ENCODE results near the gene PIK3IP1. TPM values are rescaled to one million over a fixed set of nuclear protein-coding genes. Genes with fewer than 3 reads are reported as not detected.

Gene PIK3IP1
- total and polyA plus RNA-seq, 10 of the 15 experiments (the other 5 are each of a cell fraction or from before 2014, with no cell fraction given), result 0.77 to 6.5 (median 3.0) TPM

DNA sequence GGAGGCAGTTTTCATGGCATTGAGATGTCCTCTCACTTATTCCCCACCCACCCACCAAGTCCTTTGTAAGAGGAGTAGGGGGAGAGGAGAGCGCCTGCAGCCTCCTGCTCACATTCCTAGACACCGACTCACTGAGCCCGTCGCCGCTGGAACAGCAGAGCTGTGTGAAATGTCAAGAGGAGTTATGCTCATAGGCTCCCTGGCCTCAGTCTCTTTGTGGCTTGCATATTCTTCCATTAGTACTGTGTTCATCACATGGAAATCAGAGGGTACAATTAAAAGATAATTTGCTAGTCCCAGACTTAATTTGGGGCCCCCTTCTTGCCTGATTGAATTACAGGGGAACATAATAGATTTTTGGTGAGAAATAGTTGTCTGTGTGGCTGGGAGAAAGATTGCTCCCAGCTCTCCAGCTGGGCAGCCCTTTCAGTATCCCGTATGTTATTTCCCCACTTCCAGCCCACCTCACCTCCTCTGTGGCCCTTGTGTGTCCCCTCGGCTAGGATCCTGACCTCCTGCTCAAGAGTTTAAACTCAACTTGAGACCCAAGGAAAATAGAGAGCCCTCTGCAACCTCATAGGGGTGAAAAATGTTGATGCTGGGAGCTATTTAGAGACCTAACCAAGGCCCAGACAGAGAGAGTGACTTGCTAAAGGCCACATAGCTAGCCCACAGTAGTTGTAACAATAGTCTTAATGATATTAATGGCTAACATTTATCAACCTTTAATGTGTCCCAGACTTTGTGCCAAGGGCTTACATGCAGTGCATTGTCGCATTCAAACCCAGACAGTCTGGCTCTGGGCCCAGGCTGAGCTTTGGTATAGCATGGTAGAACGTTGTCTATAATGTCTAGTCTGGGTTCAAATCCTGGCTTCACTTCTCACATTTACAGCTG lies 48.0 kb downstream of the PIK3IP1 start:
- ATAC-seq, result no peak
- no TSS peak for BruUV-seq (replicated peaks)
- Histone ChIP-seq H3K27ac (ENCODE audit: control insufficient read depth, insufficient read depth) (no peak overlapping the region), H2AFZ (ENCODE audit: control insufficient read depth, low read depth, low read length) (no peak overlapping the region), H3K9ac (ENCODE audit: control insufficient read depth, insufficient read depth, low read length) (no peak overlapping the region), H3K79me2 (ENCODE audit: control insufficient read depth, insufficient read depth, low read length) (no peaks in the 10 kb centered on the region; the same call in none of the 2 replicates), H3K4me3 (no peak overlapping the region), H3K36me3 (ENCODE audit: control insufficient read depth in 2 of 2, insufficient read depth in 2 of 2, low read length in 1 of 2) (peaks cover 10 to 11% of the 10 kb centered on the region in 2 experiments), H3K9me3 (replicated peaks; ENCODE audit: control insufficient read depth, insufficient read depth, low read length) (no peaks in the 10 kb centered on the region), H4K20me1 (ENCODE audit: control insufficient read depth, insufficient read depth) (no peaks in the 10 kb centered on the region; the same call in 1 of the 2 replicates), H3K27me3 (replicated peaks in 1 of 2; ENCODE audit: control insufficient read depth in 2 of 2, insufficient read depth in 2 of 2, low read length in 1 of 2) (no peaks in the 10 kb centered on the region), H3K4me2 (ENCODE audit: control insufficient read depth, insufficient read depth) (no peak overlapping the region), H3K4me1 (ENCODE audit: control insufficient read depth, insufficient read depth, low read length) (no peaks in the 10 kb centered on the region)
- 91% methylated on average over 9 of the region's 9 CpGs for WGBS (ENCODE audit: insufficient coverage, insufficient replicate concordance, low lambda C conversion rate, missing lambda C conversion rate)
- no peak for DNase-seq (ENCODE audit: low read depth, low spot score)
- POLR2A ChIA-PET, result no interaction called here
- TF ChIP-seq YY1 (IDR thresholded peaks at IDR 0.05; ENCODE audit: low read depth, low read length) (no peak), IRF4 (IDR thresholded peaks at IDR 0.05; ENCODE audit: low read depth, low read length) (no peak), CREM (IDR thresholded peaks at IDR 0.05; ENCODE audit: low read depth) (no peak), NFXL1 (IDR thresholded peaks at IDR 0.05; ENCODE audit: borderline replicate concordance) (no peak)
- CTCF ChIA-PET, result interaction anchor here (0.9 to 2.2 kb wide), 4 partner anchors 14 to 32 kb away, joined by 3 to 6 read pairs (median 4); partner anchors contain the start of gene LIMK2
- in situ Hi-C loops (cut with MboI), result no loop called here
- no peak for FAIRE-seq
- intact Hi-C loops (cut with micrococcal nuclease; ENCODE audit: unreplicated experiment), result no loop called here
- RAD21 ChIA-PET (ENCODE audit: unreplicated experiment), result interaction anchor here (0.6 kb wide), 1 partner anchor 478 kb away, joined by 3 read pairs; no protein-coding TSS in a partner anchor
- SMC1A ChIA-PET (ENCODE audit: uncharacterized antibody, unreplicated experiment), result no interaction called here

DNA sequence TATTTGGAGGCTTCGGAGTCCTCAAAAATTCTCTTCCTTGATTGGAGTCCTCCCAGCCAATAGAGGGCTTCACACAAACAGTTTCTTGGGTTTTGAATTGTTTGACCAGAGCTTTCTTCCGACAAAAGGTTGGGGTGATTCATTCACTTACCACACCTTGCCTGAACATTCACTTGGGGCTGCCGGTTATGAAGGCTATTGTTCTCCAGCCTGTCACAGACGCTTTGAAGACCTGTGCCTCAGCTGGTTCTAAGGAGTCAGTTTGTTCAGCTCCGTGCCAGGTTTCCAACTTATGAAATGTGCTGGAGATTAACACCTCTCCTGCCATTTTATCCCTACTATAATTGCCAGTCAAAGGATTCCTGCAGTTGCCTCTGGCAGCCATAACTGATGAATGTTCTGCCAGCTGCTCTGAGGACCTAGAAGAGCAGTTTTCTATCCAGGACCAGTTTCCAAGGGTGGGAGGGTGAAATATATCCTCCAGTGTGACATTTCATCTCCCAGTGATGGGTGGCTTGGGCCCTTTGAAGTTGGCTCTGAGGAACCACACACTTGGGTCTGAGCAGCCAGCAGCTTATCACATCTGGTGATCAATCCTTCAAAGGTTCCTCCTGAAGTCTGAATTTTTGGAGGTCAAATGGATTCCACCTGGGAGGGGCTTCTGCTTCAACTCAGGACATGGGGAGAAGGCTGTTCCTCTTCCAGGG lies 48.8 kb downstream of the PIK3IP1 start:
- H3K27me3 ChIP-seq (replicated peaks in 1 of 2; ENCODE audit: control insufficient read depth in 2 of 2, insufficient read depth in 2 of 2, low read length in 1 of 2), result no peaks in the 10 kb centered on the region
- H4K20me1 ChIP-seq (ENCODE audit: control insufficient read depth, insufficient read depth), result no peaks in the 10 kb centered on the region; the same call in 1 of the 2 replicates
- RAD21 ChIA-PET (ENCODE audit: unreplicated experiment), result interaction anchor here (0.6 kb wide), 1 partner anchor 477 kb away, joined by 3 read pairs; no protein-coding TSS in a partner anchor
- WGBS (ENCODE audit: insufficient coverage, insufficient replicate concordance, low lambda C conversion rate, missing lambda C conversion rate), result 83% methylated on average over 5 of the region's 5 CpGs
- SMC1A ChIA-PET (ENCODE audit: uncharacterized antibody, unreplicated experiment), result no interaction called here
- no peak overlapping the region for H3K27ac ChIP-seq (ENCODE audit: control insufficient read depth, insufficient read depth)
- DNase-seq (ENCODE audit: low read depth, low spot score), result no peak
- intact Hi-C loops (cut with micrococcal nuclease; ENCODE audit: unreplicated experiment), result no loop called here
- no peak overlapping the region for H3K9ac ChIP-seq (ENCODE audit: control insufficient read depth, insufficient read depth, low read length)
- BruUV-seq (replicated peaks), result no TSS peak
- no peak overlapping the region for H3K4me2 ChIP-seq (ENCODE audit: control insufficient read depth, insufficient read depth)
- no peak for ATAC-seq
- FAIRE-seq, result no peak
- POLR2A ChIA-PET, result no interaction called here
- H3K36me3 ChIP-seq (ENCODE audit: control insufficient read depth in 2 of 2, insufficient read depth in 2 of 2, low read length in 1 of 2), result peaks cover 6% of the 10 kb centered on the region in 2 experiments
- no peak overlapping the region for H3K4me3 ChIP-seq
- in situ Hi-C loops (cut with MboI), result no loop called here
- H3K9me3 ChIP-seq (replicated peaks; ENCODE audit: control insufficient read depth, insufficient read depth, low read length), result no peaks in the 10 kb centered on the region
- TF ChIP-seq MXI1 (IDR thresholded peaks at IDR 0.05; ENCODE audit: low read depth, low read length) (no peak), CHD1 (IDR thresholded peaks at IDR 0.05; ENCODE audit: low read depth, low read length) (no peak), SPI1 (IDR thresholded peaks at IDR 0.05; ENCODE audit: borderline replicate concordance, insufficient read depth, low read depth, low read length) (no peak)
- H3K4me1 ChIP-seq (ENCODE audit: control insufficient read depth, insufficient read depth, low read length), result no peaks in the 10 kb centered on the region
- CTCF ChIA-PET, result interaction anchor here (1.9 kb wide), 1 partner anchor 13 kb away, joined by 6 read pairs; no protein-coding TSS in a partner anchor
- H2AFZ ChIP-seq (ENCODE audit: control insufficient read depth, low read depth, low read length), result no peak overlapping the region
- no peaks in the 10 kb centered on the region; the same call in none of the 2 replicates for H3K79me2 ChIP-seq (ENCODE audit: control insufficient read depth, insufficient read depth, low read length)

Data from GM12878 (cell line).